Panc1 (cell line): ENCODE results near the gene CCDC174. TPM values are rescaled to one million over a fixed set of nuclear protein-coding genes. Genes with fewer than 3 reads are reported as not detected.

ENCODE experiments used
- ATAC-seq: fragments of 200-7000 bp; cut with Tn5 transposase; 2 replicates; pipeline ENCODE4 v1.9.1; 2020; ENCODE audit warnings: mild to moderate bottlenecking, moderate library complexity
- BruUV-seq: library from RNA; stranded (reverse); fragments of 400-500 nt; replicated peaks from 2 replicates; lab custom pipeline; 2021; lab: Mats Ljungman, UMichigan
- CTCF ChIA-PET: fragments of 300-600 bp; sonication (Branson Sonifier 250); formaldehyde crosslinking; loops from one replicate; lab custom pipeline; 2022; ENCODE audit warnings: antibody characterized with exemption; lab: Charles Lee
- POLR2A ChIA-PET: fragments of 300-600 bp; sonication (Branson Sonifier 250); formaldehyde crosslinking; loops from one replicate; lab custom pipeline; 2022; ENCODE audit warnings: antibody characterized with exemption; lab: Charles Lee
- DNase-seq: peaks from one replicate; pipeline ENCODE4 v3.0.0-alpha.2; 2010; ENCODE audit warnings: low read depth, low spot score
- H3K27ac ChIP-seq: 2 replicates; pipeline ENCODE4 v1.5.1; 2011; ENCODE audit warnings: mild to moderate bottlenecking, low read length, inconsistent platforms
- H3K27me3 ChIP-seq: fragments of 200-500 bp; sonication (Bioruptor generic); 2 replicates; pipeline ENCODE4 v1.6.0; 2014; ENCODE audit warnings: low read length, inconsistent platforms; ENCODE audit not compliant: control insufficient read depth, insufficient read depth
- H3K36me3 ChIP-seq: fragments of 200-500 bp; sonication (Bioruptor generic); 2 replicates; pipeline ENCODE4 v1.5.1; 2014; ENCODE audit warnings: inconsistent platforms, mild to moderate bottlenecking, low read length, moderate library complexity; ENCODE audit not compliant: control insufficient read depth, insufficient read depth
- H3K4me1 ChIP-seq: 2 replicates; pipeline ENCODE4 v1.5.1; 2011; ENCODE audit warnings: inconsistent platforms, mild to moderate bottlenecking, low read length, moderate library complexity; ENCODE audit not compliant: control insufficient read depth, insufficient read depth
- H3K4me3 ChIP-seq, 2 experiments: 2 replicates each; pipeline ENCODE4 v1.5.1; 2011 to 2012; ENCODE audit warnings: low read depth in 2 of 2, low read length in 2 of 2, mild to moderate bottlenecking in 2 of 2, inconsistent platforms in 1 of 2, moderate library complexity in 1 of 2
- H3K9me3 ChIP-seq: fragments of 200-500 bp; sonication (Bioruptor generic); 2 replicates; pipeline ENCODE4 v1.5.1; 2014; ENCODE audit warnings: low read depth, mild to moderate bottlenecking, inconsistent platforms, low read length, moderate library complexity; ENCODE audit not compliant: control insufficient read depth, insufficient read depth
- POLR2AphosphoS5 ChIP-seq: IDR thresholded peaks from 2 replicates; pipeline ENCODE4 v1.6.1; 2012; ENCODE audit warnings: mild to moderate bottlenecking, low read depth, low read length, moderate library complexity
- SIN3A ChIP-seq: IDR thresholded peaks from 2 replicates; pipeline ENCODE4 v1.6.1; 2012; ENCODE audit warnings: low read depth, mild to moderate bottlenecking, low read length, moderate library complexity, borderline replicate concordance; ENCODE audit not compliant: insufficient read depth
- TCF7L2 ChIP-seq: IDR thresholded peaks from 2 replicates; pipeline ENCODE4 v1.6.1; 2011; ENCODE audit warnings: mild to moderate bottlenecking, low read depth, low read length, inconsistent platforms
- in situ Hi-C: cut with HindIII; loops from 2 replicates; pipeline ENCODE4 v1.10.0; 2016; ENCODE audit warnings: low sequenced_read_pairs, low pct_unique_long_range_greater_than_20kb
- intact Hi-C: fragments of 100-400 bp; cut with micrococcal nuclease; formaldehyde crosslinking; loops from one replicate; pipeline ENCODE4 v1.10.0; 2022; ENCODE audit not compliant: unreplicated experiment
- total RNA-seq: library from RNA; stranded (reverse); gene quantifications from one replicate; pipeline ENCODE4 v1.2.1, GENCODE V29; 2021; ENCODE audit not compliant: unreplicated experiment
- TF ChIP-seq, protein P1 (sequence below), 2 experiments: IDR thresholded peaks; 2 replicates each; pipeline ENCODE4 v1.6.1; 2011 to 2012; ENCODE audit warnings: low read depth in 2 of 2, control low read depth in 1 of 2, low read length in 1 of 2, mild to moderate bottlenecking in 1 of 2, moderate library complexity in 1 of 2; ENCODE audit not compliant: insufficient read depth in 1 of 2
- TF ChIP-seq, protein P2 (sequence below): fragments of 450-650 bp; IDR thresholded peaks from 2 replicates; pipeline ENCODE4 v1.5.1; 2017; ENCODE audit warnings: mild to moderate bottlenecking

CCDC174 gene
- total RNA-seq, 1 experiment from 2014 or later = 10.6 TPM

DNA sequence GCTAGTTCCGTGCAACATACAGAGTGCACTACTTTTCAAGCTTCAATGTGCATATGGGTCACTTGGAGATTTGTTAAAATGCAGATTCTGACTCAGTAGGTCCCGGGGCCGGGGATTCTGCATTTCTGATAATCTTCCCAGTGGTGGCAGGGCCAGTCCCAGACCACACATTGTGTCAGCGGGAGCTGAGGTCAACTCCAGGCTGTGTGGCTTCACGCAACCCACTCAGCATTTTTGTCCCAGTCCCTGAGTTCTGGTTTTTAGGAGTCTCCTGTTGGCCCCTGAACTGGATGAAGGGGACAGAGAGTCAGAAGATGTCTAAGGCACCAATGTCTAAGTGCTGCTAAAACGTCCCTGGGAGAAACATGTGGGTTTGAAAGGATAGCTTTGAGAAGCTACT lies 26.1 kb upstream of the CCDC174 start:
- TF ChIP-seq, protein P1, sequence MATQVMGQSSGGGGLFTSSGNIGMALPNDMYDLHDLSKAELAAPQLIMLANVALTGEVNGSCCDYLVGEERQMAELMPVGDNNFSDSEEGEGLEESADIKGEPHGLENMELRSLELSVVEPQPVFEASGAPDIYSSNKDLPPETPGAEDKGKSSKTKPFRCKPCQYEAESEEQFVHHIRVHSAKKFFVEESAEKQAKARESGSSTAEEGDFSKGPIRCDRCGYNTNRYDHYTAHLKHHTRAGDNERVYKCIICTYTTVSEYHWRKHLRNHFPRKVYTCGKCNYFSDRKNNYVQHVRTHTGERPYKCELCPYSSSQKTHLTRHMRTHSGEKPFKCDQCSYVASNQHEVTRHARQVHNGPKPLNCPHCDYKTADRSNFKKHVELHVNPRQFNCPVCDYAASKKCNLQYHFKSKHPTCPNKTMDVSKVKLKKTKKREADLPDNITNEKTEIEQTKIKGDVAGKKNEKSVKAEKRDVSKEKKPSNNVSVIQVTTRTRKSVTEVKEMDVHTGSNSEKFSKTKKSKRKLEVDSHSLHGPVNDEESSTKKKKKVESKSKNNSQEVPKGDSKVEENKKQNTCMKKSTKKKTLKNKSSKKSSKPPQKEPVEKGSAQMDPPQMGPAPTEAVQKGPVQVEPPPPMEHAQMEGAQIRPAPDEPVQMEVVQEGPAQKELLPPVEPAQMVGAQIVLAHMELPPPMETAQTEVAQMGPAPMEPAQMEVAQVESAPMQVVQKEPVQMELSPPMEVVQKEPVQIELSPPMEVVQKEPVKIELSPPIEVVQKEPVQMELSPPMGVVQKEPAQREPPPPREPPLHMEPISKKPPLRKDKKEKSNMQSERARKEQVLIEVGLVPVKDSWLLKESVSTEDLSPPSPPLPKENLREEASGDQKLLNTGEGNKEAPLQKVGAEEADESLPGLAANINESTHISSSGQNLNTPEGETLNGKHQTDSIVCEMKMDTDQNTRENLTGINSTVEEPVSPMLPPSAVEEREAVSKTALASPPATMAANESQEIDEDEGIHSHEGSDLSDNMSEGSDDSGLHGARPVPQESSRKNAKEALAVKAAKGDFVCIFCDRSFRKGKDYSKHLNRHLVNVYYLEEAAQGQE (IDR thresholded peaks at IDR 0.05; ENCODE audit: insufficient read depth in 1 of 2, low read depth in 2 of 2, low read length in 1 of 2) = no peak

DNA sequence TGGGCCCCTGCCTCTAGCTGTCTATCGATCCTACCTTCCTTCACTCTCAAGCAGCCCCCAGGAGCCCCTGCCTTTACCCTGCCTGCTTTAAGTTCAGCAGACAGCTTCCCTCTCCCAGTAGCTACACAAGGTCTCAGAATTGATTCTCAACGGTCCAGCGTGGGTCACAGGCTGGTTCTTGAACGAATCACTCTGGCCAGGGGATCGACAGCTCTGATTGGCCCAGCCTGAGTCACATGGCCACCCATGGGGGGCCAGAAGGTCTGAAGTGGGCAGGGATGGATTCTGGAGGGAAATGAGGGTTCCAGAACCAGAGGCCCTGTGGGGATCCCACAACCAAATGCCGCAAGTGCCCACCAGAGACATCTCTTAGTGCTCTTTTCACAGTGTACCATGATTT lies 23.7 kb upstream of the CCDC174 start:
- in situ Hi-C loops = no loop called here
- POLR2A ChIA-PET = no interaction called here

More for the DNA sequence above, 26.1 kb upstream of the CCDC174 start:
- no peak for ATAC-seq
- intact Hi-C loops (no loop called here), in situ Hi-C loops (no loop called here)
- Histone ChIP-seq H3K27me3 (no peaks in the 10 kb centered on the region), H3K36me3 (no peaks in the 10 kb centered on the region; the same call in 1 of the 2 replicates), H3K4me1 (no peaks in the 10 kb centered on the region), H3K27ac (no peak overlapping the region), H3K4me3 (no peak overlapping the region), H3K9me3 (no peaks in the 10 kb centered on the region)
- DNase-seq = no peak
- BruUV-seq = no TSS peak
- CTCF ChIA-PET = no interaction called here
- POLR2A ChIA-PET = no interaction called here

More for the DNA sequence above, 23.7 kb upstream of the CCDC174 start:
- no peak overlapping the region for H3K27ac ChIP-seq
- ATAC-seq (no peak), DNase-seq (no peak)
- no peaks in the 10 kb centered on the region for H3K27me3 ChIP-seq
- CTCF ChIA-PET = no interaction called here
- no peaks in the 10 kb centered on the region; the same call in 1 of the 2 replicates for H3K36me3 ChIP-seq
- TF ChIP-seq POLR2AphosphoS5 = no peak
- no peak for TF ChIP-seq SIN3A
- TF ChIP-seq, protein P2, sequence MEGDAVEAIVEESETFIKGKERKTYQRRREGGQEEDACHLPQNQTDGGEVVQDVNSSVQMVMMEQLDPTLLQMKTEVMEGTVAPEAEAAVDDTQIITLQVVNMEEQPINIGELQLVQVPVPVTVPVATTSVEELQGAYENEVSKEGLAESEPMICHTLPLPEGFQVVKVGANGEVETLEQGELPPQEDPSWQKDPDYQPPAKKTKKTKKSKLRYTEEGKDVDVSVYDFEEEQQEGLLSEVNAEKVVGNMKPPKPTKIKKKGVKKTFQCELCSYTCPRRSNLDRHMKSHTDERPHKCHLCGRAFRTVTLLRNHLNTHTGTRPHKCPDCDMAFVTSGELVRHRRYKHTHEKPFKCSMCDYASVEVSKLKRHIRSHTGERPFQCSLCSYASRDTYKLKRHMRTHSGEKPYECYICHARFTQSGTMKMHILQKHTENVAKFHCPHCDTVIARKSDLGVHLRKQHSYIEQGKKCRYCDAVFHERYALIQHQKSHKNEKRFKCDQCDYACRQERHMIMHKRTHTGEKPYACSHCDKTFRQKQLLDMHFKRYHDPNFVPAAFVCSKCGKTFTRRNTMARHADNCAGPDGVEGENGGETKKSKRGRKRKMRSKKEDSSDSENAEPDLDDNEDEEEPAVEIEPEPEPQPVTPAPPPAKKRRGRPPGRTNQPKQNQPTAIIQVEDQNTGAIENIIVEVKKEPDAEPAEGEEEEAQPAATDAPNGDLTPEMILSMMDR = no peak
- TF ChIP-seq, protein P1 (IDR thresholded peaks at IDR 0.05; ENCODE audit: insufficient read depth in 1 of 2, low read depth in 2 of 2, low read length in 1 of 2) = no peak
- TF ChIP-seq TCF7L2 = no peak
- no peaks in the 10 kb centered on the region for H3K9me3 ChIP-seq
- intact Hi-C loops = no loop called here
- BruUV-seq = no TSS peak
- no peak overlapping the region for H3K4me3 ChIP-seq
- no peaks in the 10 kb centered on the region for H3K4me1 ChIP-seq
